OCI-LY3 (cell line): ENCODE measurements around the gene ZFP3.
"Not testable (repeated sequence)": the region's sequence is repeated elsewhere in the genome, so short reads cannot be mapped to it uniquely, and the experiment has no call there.

Experiments
- H2AFZ ChIP-seq: fragments of 200-600, 300-600 bp; shearing (Covaris generic); 2 replicates; pipeline ENCODE4 v1.6.0; 2014; ENCODE audit warnings: antibody characterized with exemption, low read depth, low read length
- H3K27ac ChIP-seq: fragments of 200-600, 300-600 bp; sonication (generic); 2 replicates; pipeline ENCODE4 v1.5.1; 2014; ENCODE audit warnings: mild to moderate bottlenecking, low read length, moderate library complexity, mixed read lengths
- H3K27me3 ChIP-seq: fragments of 200-600, 300-600 bp; sonication (generic); 2 replicates; pipeline ENCODE4 v1.6.1; 2014; ENCODE audit warnings: low read depth, low read length, mixed read lengths
- H3K36me3 ChIP-seq: fragments of 200-600, 300-600 bp; sonication (generic); replicated peaks from 2 replicates; pipeline ENCODE3; 2014; ENCODE audit warnings: low read depth, low read length, mixed read lengths
- H3K4me1 ChIP-seq: fragments of 300-600, 200-600 bp; sonication (generic); 2 replicates; pipeline ENCODE4 v1.6.1; 2014; ENCODE audit warnings: low read length, mixed read lengths
- H3K4me2 ChIP-seq: fragments of 200-600, 300-600 bp; sonication (generic); 2 replicates; pipeline ENCODE4 v1.6.1; 2014; ENCODE audit warnings: low read length, mixed read lengths
- H3K4me3 ChIP-seq: fragments of 300-600, 200-600 bp; sonication (generic); 2 replicates; pipeline ENCODE4 v1.5.1; 2014; ENCODE audit warnings: antibody characterized with exemption, mild to moderate bottlenecking, low read length, moderate library complexity
- H3K79me2 ChIP-seq: fragments of 300-600, 200-600 bp; shearing (Covaris generic); 2 replicates; pipeline ENCODE4 v1.6.1; 2014; ENCODE audit warnings: mild to moderate bottlenecking, low read length, mixed read lengths
- H3K9ac ChIP-seq: fragments of 300-600, 200-600 bp; shearing (Covaris generic); 2 replicates; pipeline ENCODE4 v1.6.0; 2014; ENCODE audit warnings: mild to moderate bottlenecking, low read length, moderate library complexity
- H3K9me3 ChIP-seq: fragments of 200-600, 300-600 bp; shearing (Covaris generic); 2 replicates; pipeline ENCODE4 v1.6.1; 2014; ENCODE audit warnings: low read length, mixed read lengths; ENCODE audit not compliant: insufficient read depth
- H4K20me1 ChIP-seq: fragments of 200-600, 300-600 bp; sonication (generic); 2 replicates; pipeline ENCODE4 v1.6.1; 2016; ENCODE audit warnings: low read length, mixed read lengths; ENCODE audit not compliant: insufficient read depth
- CTCF ChIP-seq: fragments of 200-600, 300-600 bp; sonication (generic); IDR thresholded peaks from 2 replicates; pipeline ENCODE4 v1.5.1; 2014; ENCODE audit warnings: antibody characterized with exemption, low read length, low read depth
- EZH2phosphoT487 ChIP-seq: fragments of 200-600 bp; shearing (Covaris generic); IDR thresholded peaks from 2 replicates; pipeline ENCODE4 v1.6.1; 2018; ENCODE audit warnings: antibody characterized with exemption, mixed run types, low read depth

ZFP3 gene

GRCh38 chr17:5078106-5079028 is at the start of gene ZFP3:
Gene ZFP3, plus strand, starts transcription at chr17:5078467. Its CDS starts 13,038 bp downstream, at chr17:5091505.
- H3K4me1 ChIP-seq = no peaks in the 10 kb centered on the region
- H3K4me2 ChIP-seq = no peak within 1 kb of the TSS
- no peaks in the 10 kb centered on the region for H4K20me1 ChIP-seq
- no peak within 1 kb of the TSS for H3K27ac ChIP-seq
- no peak within 1 kb of the TSS for H3K4me3 ChIP-seq
- H3K9me3 ChIP-seq = no peaks in the 10 kb centered on the region
- H2AFZ ChIP-seq = no peak within 1 kb of the TSS
- TF ChIP-seq EZH2phosphoT487 (no peak), CTCF (no peak)
- no peaks in the 10 kb centered on the region for H3K36me3 ChIP-seq
- H3K9ac ChIP-seq = no peak within 1 kb of the TSS
- no peaks in the 10 kb centered on the region for H3K79me2 ChIP-seq
- no peaks in the 10 kb centered on the region for H3K27me3 ChIP-seq

- H3K36me3 ChIP-seq, H3K4me2 ChIP-seq, H3K4me3 ChIP-seq, H2AFZ ChIP-seq, H3K4me1 ChIP-seq, H3K9me3 ChIP-seq, H3K27ac ChIP-seq, H3K79me2 ChIP-seq, H4K20me1 ChIP-seq, H3K27me3 ChIP-seq, H3K9ac ChIP-seq: not testable (repeated sequence)
These were observed 48.1 kb upstream of the ZFP3 start for GRCh38 chr17:5030168-5030567.

GRCh38 chr17:5031365-5032082 is 46.7 kb upstream of the ZFP3 start:
- peak; percentile 48 for TF ChIP-seq CTCF
- no peak for TF ChIP-seq EZH2phosphoT487
- peak overlapping the region; percentile 79 for H3K4me3 ChIP-seq

GRCh38 chr17:5032865-5033264 is 45.4 kb upstream of the ZFP3 start:
- no peaks in the 10 kb centered on the region for H3K9me3 ChIP-seq
- no peaks in the 10 kb centered on the region for H3K27me3 ChIP-seq
- H3K36me3 ChIP-seq = no peaks in the 10 kb centered on the region
- H2AFZ ChIP-seq = no peak overlapping the region
- no peak overlapping the region for H3K4me3 ChIP-seq
- H3K27ac ChIP-seq = no peak overlapping the region
- TF ChIP-seq EZH2phosphoT487 (no peak), CTCF (no peak)
- H3K4me1 ChIP-seq = peaks cover 10% of the 10 kb centered on the region; the same call in 1 of the 2 replicates
- no peak overlapping the region for H3K4me2 ChIP-seq
- no peak overlapping the region for H3K9ac ChIP-seq
- H3K79me2 ChIP-seq = no peaks in the 10 kb centered on the region
- no peaks in the 10 kb centered on the region for H4K20me1 ChIP-seq

More at GRCh38 chr17:5031365-5032082, 46.7 kb upstream of the ZFP3 start:
- Histone ChIP-seq H4K20me1 (no peaks in the 10 kb centered on the region), H3K36me3 (no peaks in the 10 kb centered on the region), H3K27me3 (no peaks in the 10 kb centered on the region), H3K4me1 (peaks cover 10% of the 10 kb centered on the region; the same call in 1 of the 2 replicates), H2AFZ (peak overlapping the region; percentile 91; the same call in 1 of the 2 replicates), H3K27ac (peak overlapping the region; percentile 39; the same call in 1 of the 2 replicates), H3K9me3 (no peaks in the 10 kb centered on the region), H3K9ac (peak overlapping the region; percentile 71), H3K79me2 (no peaks in the 10 kb centered on the region), H3K4me2 (peak overlapping the region; percentile 95)
